Islet of Langerhans (tissue), 1 donor: ENCODE measurements around the gene COMMD1.
"Not testable (repeated sequence)": the region's sequence is repeated elsewhere in the genome, so short reads cannot be mapped to it uniquely, and the experiment has no call there.

Experiments used
- FAIRE-seq: peaks from one replicate; lab custom pipeline; 2011; peaks lifted over from hg19 to GRCh38; lab: Jason Lieb, UNC

COMMD1 gene

DNA sequence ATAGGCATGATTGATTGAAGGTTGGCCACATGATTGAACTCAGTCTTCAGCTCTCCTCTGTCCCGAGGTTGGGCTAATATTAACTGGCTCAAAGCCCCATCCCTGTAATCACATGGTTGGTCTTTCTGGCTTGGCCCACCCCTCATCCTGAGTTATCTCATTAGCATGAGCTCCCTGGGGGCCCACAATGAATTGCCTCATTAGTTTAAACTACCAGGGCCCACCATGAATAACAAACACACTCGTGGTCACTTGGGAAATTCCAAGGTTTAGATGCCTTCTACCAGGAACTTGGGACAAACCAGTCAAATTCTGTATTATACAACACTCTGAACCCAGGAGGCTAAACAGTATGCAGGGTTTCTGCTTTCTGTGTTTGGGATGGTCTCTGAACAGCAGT, 168.8 kb downstream of the COMMD1 start:
- FAIRE-seq: no peak

DNA sequence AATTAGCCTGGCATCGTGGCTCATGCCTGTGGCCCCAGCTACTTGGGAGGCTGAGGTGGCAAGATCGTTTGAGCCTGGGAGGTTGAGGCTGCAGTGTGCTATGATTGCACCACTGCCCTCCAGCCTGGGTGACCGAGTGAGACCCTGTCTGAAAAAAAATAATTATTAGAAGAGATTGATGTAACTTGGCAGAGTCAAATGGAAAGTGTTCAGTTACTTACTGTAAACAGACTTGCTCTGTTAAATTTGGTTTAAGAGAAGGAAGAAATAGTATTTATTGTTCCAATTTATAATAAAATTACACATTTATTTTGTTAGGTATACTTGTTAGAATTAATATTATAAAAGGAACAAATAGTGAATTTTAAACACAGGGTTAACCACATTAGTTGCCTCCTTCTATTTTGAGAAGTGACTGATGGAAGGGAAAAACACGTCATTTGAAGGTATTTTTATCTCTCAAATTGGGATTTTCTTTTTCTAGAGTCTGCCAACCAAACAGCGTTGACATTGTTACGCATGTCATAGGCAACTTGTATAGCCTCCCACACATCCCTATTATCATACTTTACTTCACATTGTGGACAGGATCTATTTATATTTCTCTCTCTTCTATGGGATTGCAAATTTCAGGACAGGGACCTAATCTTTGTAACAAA, 171.6 kb downstream of the COMMD1 start:
- no peak for FAIRE-seq

DNA sequence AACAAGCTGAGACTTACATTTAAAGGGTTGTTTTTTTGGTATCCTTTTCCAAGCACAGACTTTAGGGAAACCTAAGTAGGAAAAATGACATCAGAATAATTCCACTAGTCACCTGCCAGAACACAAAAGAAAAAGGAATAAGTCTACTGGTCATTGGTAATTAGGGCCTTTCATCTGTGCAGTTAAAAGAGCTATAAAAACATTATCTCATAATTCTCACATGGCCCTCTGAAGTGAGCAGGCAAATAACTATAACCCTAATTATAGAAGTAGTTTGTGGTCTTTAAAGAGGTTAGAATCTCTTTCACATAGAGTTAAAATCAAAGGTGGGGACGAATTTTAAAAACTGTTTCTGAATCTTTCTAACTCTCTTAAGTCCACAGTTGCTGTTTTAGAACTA, 179.3 kb downstream of the COMMD1 start:
- no peak for FAIRE-seq

DNA sequence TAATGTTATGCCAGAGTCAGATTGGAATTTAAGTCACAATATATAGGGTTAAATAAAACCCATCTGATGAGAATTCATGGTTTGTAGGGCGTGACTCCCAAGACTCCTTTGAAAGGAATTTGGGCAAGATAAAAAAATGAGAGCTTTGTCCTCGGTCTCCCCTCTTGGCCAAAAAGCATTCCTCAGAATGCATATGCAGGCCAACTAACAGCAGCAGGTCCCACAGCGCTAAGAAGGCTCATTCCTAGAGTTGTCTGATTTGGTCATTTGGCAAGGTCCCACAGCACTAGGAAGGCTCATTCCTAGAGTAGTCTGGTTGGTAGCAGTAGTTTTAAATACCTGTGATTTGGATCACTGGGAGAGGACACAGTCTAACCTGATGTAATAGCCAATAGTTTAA, 184.2 kb downstream of the COMMD1 start:
- no peak for FAIRE-seq

DNA sequence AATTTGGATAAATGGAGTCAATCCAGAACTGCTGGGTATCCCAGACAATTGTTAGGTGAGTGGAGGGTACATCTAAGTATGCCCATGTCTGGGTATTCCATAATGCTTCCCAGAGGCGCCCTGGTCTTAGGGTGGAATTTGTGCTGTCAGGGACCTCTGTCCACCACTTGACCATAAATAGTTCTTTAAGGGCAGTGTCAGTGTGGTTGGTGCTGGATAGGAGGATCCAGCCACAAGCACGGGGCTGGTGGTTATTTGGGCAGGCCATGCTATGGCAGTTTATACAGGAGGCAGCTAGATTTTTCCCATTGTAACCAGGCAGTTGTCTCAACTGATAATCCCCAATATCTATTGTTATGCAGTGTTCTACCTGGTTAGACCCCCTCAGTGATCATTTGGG, 186.0 kb downstream of the COMMD1 start:
- FAIRE-seq: no peak

DNA sequence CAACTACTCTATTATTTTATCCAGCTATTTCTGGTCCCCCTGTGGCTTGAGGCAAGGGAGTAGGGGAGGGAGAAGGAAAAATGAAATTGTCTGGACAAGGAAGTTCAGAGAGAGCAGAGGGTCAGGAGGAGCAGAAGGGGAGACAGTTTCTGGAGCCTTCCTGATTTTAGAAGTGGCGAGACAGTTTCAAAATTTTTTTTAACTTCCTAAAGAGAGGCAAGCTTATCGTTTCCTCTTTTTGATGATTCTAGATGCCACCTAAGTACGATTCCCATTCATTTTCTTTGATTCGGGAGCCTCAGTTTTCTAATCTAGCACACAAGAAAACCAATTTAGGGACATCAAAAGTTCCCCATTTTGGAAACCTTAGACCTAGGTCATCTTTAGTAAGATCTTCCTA, 193.6 kb downstream of the COMMD1 start:
- FAIRE-seq: no peak

DNA sequence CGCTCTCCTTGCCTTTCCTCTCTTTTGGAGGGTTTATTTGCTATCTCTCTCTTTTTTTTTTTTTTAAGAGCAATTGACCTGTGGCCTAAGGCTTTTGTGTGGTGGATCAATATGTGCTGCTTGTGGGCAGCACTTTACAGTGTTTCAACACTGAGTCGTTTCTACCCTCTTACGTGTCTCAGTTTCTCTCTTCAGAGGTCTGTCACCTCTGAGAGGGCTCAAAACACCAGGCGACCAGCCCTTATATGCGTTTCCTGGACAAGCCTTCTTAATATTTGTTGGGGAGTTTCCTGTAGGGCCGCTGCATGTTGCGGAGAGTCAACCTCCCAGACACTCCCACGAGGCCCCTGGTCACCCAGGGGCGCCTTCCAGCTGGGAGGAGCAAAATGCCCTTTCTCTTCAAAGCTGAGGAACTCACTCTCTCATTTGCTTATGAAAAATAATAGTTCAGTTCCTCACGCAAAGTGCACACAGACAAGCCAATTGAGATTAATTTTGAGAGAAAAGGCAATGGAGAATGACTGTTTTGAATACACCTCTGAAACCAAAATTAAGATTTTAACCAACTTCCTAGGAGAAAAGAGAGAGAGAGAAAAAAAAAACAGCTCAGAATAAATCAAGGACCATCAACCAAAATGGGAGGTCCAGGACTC, 194.2 kb downstream of the COMMD1 start:
- FAIRE-seq: no peak

DNA sequence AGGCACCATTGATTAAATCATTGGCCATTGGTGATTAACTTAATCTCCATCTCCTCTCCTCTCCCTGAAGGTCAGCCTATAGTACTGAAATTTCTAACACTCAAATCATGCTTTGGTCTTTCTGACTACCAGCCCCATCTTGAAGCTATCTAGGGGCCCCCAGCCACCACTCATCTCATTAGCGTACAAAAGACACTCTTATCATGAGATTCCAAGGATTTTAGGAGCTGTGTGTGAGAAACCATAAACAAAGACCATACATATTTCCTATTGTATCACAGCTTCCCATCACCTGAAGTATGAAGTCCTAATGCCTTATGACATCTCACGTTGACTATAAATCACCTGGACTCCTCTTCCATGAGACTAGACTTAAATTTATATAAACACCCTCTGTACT, 196.4 kb downstream of the COMMD1 start:
- no peak for FAIRE-seq

DNA sequence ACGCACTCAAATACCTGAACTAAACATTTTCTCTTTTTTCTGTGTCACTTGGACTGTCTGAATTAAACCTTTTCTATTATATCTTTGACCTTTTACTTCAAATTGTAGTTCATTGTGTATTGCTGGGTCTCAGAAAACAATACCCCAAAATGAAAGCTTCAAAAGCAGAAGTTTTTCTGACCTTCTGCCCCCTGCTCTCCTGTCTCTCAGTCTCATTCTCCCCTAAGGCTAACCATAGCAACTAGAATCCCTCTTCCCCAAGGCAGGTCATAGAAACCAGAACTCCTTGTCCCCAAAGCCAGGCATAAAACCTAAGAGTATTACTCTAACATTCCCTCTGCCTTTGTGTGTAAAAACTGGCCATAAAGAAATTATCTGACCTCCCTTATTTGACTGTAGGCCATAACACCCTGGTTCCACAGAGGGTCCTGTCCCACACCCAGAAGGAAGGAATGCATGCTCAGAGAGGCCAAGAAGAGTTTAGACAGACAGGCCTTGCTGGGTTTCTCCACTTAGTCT, 197.0 kb downstream of the COMMD1 start:
- no peak for FAIRE-seq

DNA sequence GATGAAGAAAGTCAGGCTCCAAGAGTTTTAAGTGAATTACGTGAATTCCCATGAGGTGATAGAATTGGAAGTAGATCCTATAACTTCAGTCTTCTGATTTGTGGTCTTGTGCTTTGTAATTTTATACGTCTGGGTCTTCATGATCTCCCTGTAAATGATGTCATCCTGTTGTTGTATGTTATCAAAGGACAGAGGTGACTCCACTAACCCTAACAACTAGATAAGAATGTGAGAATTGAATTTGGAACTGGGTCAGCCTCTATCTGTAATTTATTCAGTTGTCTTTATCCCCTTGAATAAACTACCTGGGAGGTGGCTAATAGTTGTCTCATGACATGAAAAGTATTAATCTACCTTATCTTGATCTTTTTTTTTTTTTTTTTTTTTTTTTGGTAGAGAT, 204.1 kb downstream of the COMMD1 start:
- no peak for FAIRE-seq

DNA sequence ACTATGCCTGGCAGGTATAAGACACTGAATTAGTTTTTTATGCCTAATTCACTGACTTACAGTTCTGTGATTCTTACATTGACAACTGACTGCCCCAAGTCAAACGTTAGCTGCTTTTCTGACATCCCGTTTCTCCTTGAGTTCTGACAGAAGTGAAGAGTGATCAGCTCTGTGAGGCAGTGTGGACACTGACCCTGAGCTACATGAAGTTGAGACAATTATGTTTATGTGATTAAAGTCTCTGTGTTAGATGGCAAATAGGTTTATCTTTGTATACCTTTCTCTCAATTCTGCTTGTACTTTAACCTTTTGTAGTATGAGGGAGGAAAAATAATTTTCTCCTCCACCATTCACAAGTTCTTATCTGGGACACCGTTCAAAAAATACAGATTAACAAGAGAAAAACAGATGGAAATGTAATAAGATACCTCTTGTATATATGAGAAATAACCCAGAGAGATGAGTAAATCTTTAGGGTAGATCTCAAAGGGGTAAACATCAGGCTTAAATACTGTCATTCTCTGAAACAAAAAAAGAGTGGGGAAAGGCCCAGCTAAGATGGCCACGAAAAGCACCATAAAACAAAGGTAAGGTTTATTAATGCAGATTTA, 205.0 kb downstream of the COMMD1 start:
- FAIRE-seq: no peak

DNA sequence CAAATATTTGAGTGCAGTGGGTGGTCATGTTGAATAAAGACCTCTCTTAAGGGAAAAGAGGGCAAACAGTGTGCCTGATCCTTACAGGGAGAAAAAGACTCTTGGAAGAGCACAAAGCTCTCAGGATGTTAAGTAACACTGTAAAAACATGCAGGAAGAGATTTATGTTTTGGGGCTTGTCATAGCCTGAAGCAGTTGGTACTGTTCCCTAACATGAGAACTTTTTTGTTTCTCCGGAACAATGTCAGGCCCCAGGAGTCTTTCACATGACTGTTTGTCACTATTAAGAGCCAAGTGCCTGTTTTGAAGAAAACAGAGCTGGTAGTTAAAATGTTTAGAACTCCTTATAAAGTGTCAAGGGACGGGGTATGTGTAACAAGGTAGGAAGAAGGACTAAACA, 206.7 kb downstream of the COMMD1 start:
- FAIRE-seq: no peak

DNA sequence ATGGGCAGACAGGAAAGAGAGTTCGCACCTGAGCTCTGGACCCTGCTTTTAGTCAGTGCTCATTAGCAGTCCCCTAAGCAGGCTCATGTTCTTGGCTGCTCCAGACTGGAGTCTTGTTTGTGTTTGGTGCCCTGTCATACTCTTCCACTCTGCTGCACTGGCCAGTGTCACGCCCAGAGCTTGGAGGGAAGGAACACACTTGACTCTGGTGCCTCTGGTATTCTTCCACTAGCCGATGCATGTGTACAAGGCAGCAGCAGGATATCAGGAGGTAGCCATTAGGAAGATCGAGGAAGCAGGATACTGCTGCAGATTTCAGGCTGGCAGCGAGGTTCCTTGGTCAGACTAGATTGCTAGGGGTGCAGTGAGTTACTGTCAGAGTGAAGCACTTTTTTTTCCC, 209.1 kb downstream of the COMMD1 start:
- no peak for FAIRE-seq

DNA sequence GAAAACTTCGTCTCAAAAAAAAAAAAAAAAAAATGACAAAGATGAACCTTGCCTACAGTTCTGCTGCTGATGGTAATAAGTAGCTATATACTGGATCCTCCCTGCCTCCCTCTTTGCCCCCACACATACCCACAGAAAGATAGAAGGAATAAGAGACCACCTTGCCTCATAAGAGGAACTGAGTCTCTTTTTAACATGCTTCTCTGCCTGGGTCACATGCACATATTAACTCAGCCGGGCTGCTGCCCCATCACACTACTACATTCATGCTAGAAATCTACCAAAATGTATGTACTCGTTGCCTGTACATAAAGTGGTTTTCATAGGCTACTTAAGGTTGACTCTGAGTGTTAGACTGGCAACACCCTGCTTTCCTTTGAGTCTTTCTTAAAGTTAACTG, 211.5 kb downstream of the COMMD1 start:
- FAIRE-seq: no peak

DNA sequence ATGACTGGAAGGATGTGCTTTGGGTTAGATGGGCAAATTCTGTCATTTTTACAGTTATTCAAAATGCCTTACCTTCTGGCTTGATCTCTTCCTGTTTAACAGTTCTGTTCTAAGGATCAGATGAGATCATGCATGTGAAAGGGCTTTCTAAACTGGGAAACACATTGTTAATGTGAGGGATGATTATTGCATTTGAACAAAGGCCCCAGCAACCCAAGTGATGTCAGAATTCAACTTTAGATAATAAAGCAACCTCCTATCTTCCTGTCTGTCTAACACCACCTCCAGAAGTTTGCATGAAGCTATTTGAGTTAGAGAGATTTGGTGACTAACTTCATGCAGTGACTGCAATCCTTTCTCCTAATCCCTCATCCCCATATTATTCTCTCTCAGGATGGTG, 212.7 kb downstream of the COMMD1 start:
- no peak for FAIRE-seq

DNA sequence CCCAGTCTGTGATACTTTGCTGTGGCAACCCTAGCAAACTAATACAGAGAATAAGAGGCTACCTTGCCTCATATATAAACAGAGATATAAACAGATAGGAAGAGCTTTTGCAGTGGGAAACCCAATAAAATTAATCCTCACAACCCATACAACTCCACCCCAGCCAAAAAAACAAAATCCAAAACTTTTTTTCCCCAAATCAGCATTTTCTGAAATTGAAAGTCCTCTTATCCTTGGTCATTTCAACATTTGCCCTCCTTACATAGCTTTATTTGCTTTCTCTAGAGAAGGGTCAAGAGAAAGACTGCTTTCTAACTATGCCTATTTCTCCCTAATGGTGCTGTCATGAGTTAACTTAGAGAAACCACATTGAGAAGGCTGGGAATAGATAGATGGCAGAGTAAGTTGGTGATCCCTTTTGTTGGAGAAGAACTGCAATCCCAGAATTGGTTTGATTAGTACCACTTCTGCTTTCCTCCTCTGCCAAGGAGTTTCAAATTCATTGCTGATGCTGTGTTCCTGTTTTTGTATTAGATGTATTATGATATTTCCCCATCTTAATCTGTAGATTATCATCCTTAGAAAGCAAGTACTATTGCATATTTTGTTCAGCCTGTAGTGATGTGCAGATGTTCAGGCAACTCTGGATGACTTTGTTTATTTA, 214.0 kb downstream of the COMMD1 start:
- no peak for FAIRE-seq

DNA sequence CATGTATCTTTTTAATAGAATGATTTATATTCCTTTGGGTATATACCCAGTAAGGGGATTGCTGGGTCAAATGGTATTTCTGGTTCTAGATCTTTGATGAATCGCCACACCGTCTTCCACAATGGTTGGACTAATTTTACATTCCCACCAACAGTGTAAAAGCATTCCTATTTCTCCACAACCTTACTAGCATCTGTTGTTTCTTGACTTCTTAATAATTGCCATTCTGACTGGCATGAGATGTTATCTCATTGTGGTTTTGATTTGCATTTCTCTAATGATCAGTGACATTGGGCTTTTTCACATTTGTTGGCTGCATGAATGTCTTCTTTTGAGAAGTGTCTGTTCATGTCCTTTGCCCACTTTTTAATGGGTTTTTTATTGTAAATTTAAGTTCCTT, 220.8 kb downstream of the COMMD1 start:
- not testable (repeated sequence) for FAIRE-seq

DNA sequence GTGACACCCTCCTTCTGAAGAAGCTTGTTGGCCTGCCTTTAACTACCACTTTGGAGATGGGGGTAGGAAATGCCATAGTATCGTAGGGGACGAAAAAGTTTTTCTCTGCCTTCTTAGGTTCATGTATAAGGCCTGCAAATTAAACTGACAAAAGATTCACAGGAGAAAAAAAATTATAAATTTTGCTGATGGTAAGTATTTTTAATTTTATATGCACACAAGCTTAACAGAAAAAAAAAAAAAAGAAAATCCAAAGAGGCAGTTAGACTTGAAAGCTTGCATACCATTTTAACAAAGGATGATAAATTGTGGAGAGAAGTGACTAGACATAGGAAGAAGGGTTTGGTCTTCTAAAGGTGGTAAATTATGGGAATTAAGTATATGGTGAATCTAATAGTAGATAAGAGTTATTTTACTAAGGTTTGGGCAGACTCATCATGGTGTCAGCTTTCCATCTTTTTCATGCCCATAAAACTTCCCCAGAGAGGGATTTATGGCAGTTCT, 227.9 kb downstream of the COMMD1 start:
- FAIRE-seq: no peak

DNA sequence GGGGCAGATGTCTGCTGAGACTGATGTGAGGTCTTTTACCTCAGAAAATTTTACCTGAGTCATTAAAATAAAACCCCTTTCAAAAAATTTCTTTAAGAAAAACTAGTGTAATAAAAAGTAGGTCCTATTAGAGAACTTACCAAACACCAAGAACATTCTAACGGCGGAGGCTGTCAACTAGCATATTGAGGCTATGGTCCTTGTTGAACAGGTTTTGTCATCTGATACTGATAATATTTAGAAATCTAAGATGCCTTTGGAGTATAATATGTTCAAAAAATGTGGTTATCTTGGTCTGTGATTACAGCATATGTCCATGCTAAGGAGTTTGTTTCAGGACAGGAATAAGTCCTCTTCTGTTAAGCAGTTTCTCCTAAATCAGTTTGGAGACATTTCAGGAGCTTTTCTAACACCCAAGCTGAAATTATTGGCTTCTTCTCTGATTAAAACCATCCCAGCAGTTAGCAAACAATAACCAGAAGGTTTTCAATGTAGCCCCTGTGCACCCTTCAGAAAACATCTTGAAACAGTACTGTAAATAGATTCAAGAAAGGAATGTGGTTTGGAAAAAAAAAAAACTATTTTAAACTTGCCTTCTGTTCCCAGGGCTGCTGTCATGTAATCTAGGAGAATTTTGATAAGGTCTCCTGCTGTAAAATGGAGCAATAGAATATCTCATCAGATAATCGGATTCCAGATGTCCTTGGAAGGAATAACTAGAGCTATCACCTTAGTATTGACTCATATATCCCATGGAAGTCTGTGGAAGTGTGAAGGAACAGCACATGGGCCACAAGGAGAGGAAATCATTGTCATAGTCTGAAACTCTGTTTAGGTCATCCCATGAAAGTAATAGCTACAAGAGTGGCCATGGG, 231.7 kb downstream of the COMMD1 start:
- no peak for FAIRE-seq

DNA sequence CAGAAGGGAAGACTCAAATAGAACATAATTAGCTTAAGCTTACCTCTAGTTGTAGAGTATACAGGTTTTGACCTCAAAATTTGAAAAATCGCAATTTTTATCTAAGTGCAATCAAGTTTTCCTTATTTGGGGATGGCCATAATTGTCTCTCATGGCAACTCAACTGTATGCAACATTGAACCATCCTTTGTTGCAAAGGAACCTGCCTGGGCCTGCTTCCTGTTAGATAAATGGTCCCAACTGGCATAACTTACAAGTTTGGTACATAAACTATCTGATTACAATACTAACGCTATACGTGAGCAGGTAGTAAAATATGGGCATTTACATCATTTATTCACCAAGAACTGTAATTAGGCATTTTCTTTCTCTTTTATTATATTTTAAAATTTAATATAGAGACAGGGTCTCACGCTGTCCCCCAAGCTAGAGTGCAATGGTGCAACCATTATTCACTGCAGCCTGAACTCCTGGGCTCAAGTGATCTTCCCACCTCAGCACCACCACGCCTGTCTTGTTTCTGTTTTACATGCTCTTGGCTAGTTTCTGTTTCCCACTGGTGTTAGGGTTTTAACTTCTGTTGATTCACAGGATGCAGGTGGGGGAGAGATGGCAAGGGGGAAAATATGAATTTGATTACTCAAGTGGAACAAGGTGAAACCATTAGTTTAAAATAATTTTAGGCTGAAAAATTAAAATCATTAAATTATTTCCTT, 235.1 kb downstream of the COMMD1 start:
- FAIRE-seq: no peak

DNA sequence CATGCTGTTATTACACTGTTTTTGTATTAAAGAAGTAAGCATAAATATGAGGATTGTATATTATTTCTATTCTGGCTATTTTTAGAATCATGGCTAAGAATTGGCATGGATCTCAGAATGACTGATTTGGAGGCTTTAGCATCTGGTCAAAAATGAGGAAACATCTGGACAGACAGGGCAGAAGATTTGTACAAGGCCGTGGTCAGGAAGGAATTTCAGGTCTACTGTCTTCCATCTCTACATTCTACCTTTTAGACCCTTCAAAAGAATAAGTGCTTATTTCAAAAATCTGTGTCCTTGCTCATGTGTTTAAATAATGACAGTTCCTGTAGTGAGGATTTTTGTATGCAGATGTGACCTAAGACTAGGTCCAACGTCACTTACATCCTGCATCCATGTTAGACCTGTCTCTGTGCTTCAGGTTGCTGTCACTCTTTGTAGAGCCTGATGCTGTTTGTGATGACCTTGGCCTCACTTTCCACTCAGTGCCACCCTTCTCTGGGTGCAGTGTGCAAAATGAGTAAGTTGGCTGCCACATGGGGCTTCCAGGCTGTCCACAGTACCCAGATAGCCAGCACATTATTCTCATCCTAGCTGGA, 235.8 kb downstream of the COMMD1 start:
- no peak for FAIRE-seq
